Measurements from ENCODE around the gene TMEM82.

DNA sequence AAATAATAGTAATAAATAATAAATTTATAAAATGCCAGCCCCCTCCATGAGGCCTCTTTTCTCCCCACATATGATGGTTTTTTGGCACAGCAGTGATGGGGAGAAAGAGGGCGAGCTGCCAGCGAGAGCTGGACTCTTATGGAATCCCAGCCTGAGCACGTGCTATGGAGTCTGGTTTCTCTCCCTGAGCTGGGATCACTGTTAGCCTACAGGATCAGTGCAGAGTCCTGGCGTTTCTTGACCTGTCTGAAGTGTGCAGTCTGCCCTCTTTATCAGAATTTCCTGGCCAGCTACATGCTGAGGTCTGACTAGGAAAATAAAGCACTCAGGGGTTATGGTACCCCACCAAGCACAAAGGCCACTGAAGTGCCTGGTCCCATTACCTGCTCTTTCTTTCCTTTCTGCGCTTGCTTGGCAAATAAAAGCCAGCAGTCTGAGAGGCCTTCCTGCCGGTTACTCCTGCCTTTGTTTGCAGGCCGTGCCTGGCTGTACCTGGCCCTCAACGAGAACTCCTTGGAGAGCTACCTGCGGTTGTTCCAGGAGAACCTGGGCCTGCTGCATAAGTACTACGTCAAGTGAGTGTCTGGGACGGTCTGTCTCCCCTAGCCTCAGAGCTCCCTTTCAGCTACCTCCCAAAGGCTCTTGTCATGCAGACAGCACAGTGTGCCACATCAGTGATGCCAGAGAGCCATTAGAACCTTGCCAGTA lies 24.7 kb upstream of the TMEM82 start:
- TF ChIP-seq, protein P1, sequence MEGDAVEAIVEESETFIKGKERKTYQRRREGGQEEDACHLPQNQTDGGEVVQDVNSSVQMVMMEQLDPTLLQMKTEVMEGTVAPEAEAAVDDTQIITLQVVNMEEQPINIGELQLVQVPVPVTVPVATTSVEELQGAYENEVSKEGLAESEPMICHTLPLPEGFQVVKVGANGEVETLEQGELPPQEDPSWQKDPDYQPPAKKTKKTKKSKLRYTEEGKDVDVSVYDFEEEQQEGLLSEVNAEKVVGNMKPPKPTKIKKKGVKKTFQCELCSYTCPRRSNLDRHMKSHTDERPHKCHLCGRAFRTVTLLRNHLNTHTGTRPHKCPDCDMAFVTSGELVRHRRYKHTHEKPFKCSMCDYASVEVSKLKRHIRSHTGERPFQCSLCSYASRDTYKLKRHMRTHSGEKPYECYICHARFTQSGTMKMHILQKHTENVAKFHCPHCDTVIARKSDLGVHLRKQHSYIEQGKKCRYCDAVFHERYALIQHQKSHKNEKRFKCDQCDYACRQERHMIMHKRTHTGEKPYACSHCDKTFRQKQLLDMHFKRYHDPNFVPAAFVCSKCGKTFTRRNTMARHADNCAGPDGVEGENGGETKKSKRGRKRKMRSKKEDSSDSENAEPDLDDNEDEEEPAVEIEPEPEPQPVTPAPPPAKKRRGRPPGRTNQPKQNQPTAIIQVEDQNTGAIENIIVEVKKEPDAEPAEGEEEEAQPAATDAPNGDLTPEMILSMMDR (IDR thresholded peaks at IDR 0.05), result no peak
- TF ChIP-seq POLR2A (IDR thresholded peaks at IDR 0.05) (no peak), POLR2AphosphoS5 (IDR thresholded peaks at IDR 0.05; ENCODE audit: insufficient read depth in 1 of 2, low read depth in 1 of 2) (no peak)
